HG03135 (cell line): ENCODE measurements around the gene SATB2.

Experiments used
- ATAC-seq: cut with Tn5 transposase; IDR thresholded peaks from one replicate; pipeline ENCODE4 v1.9.1; 2021; ENCODE audit warnings: mild to moderate bottlenecking, moderate library complexity; ENCODE audit not compliant: unreplicated experiment

Gene SATB2

DNA sequence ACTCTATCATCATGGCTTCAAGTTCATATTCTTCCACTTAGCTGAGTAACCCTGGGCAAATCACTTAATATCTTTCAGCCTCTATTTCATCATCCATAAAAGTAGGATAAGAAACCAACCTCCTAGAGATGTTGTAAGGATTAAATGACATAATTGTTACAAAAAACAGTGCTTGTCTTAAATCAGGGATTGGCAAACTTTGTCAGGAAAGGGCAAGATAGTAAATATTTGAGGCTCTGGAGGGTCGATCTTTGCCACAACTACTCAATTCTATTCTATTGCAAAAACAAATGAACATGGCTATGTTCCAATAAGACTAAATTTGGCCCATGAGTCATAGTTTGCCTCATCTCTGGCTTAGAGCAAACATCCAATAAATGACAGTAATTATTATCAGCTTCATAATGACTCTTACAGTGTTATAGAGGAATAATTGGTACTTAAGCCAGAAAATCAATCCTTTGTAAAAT is 184.7 kb downstream of the SATB2 start:
- ATAC-seq = no peak

GRCh38 chr2:199261936-199262335 is 195.8 kb downstream of the SATB2 start:
- ATAC-seq = no peak

DNA sequence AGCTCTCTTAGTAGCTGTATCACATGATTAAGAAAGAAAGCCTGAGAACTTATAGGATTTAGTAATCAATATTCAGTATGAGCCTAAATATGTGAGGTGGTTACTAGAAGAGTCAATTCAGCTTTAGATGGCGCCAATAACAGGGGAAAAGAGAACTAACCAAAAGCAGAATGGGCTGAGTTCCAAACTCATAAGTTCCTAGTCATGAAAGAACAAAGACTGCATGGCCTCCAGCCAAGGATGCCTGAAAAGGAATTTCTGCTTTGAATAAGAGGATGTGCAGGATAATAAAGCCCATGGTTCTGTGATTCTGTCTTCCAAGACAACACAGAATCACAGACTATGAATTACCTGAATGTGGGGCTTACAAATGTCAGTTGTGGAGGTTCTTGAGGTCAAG is 196.5 kb downstream of the SATB2 start:
- ATAC-seq = no peak

DNA sequence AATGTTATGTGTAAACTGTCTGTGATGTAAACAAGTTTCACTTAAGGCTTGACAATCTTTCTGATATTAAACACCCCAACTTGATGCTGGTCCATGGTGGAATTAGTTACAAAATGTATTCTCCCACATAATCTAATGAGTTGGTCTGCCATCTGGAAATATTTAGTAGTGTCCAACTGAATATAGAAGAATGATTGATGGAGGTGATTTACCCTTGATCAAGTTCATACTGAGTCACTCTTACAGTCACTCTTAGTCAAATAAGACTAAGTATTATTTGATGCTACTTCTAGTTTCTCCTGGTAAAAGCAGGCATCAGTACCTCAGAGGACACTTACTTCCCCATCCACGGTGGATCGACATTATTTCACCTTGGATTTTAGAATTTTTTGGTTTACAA is 198.1 kb downstream of the SATB2 start:
- ATAC-seq = no peak

DNA sequence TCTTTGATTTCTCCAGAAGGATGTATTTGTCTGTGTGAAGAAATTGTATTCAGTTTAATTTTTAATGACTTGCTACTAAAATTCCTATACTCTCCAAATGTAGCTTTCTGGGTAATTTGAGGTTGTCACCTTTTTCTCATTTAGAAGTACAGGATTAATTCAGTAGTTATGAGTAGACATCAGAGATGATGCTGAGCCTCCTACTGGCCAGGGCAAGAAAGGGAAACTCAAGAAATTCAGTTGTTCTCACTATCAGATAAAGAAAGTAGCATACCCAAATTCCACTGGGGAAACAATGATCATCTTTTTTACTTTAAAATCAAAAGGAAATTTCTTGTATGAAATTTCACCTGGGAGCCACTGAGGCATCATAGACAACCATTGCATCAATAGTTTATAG is 199.4 kb downstream of the SATB2 start:
- no peak for ATAC-seq

DNA sequence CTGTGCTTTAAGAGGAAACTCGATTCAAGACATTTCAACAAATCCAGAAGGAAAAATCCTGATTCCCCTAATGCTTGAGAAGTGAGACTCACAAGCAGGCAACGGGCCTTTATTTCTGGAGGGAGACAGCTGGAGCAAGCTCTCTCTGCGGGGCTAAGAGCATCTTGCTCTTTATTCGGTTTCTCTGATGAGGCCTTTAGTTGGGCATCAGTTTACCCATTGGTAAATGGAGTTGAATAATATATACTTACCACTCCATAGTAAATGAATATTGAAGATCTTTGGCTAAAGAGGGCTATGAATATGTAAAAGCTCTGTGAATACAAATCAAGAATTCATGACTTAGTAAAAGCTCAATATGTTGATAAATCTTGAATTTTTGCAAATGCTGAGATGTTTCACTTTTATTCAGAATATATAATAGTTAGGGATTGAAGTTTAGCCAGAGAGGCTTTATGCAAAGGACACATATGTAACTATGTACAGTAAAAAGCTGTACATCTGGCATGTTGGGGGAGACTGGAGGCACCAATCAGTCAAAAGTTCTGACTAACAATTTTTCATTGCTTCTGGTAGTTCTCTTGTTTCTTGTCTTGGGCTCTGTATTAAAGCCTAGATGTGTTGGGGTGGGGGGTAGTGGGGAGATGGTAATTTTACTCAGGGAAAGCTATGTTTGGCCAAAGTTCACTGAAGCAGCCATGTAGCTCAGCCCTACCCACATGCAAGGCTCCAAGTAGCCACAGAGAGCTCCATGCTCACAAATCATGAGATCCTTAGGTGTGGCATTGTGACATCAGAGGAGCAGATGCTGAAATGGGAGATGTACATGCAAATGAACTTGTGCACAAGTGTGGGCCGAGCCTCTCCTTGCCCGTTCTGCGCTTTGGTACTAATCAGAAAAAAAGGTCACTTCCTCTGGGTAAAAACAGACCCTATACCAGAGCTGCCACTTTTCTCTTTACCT is 200.2 kb downstream of the SATB2 start:
- ATAC-seq = no peak

- ATAC-seq = no peak
These were observed 227.6 kb downstream of the SATB2 start for GRCh38 chr2:199230091-199230490.

GRCh38 chr2:199228887-199229819 is 228.6 kb downstream of the SATB2 start:
- peak; percentile 83 for ATAC-seq

DNA sequence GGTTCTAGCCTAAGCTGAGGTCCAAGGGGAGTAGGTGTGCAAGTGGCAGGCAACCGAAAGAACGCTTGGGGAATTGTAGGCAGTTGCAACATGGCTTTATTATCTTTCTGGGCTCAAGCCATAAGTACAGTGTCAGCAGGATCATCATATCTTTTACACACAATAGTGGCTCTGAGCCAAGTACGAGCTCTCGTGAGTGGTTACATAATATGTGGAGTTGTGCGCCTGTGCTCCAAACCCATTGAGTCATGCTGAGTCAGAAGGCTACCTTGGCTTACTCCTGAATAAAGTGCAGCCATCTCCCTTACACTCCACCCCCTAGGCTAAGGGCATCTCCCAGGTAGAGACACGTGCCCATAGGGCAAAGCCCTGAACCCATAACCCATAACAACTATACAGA is 233.9 kb downstream of the SATB2 start:
- no peak for ATAC-seq

- ATAC-seq = no peak
These were observed 236.8 kb downstream of the SATB2 start for GRCh38 chr2:199220920-199221319.

GRCh38 chr2:199219551-199219950 is 238.2 kb downstream of the SATB2 start:
- ATAC-seq = no peak
